Mesodermal cell (in vitro differentiated cells): ENCODE data around the gene GPX7.
"Not testable (repeated sequence)": the region's sequence is repeated elsewhere in the genome, so short reads cannot be mapped to it uniquely, and the experiment has no call there.

ENCODE experiments used
- H3K27ac ChIP-seq: 2 replicates; pipeline ENCODE4 v1.7.0; 2013; ENCODE audit warnings: mild to moderate bottlenecking, low read depth, low read length, moderate library complexity; ENCODE audit not compliant: severe bottlenecking
- H3K36me3 ChIP-seq: 2 replicates; pipeline ENCODE4 v1.7.1; 2013; ENCODE audit warnings: mild to moderate bottlenecking, low read length, moderate library complexity; ENCODE audit not compliant: control insufficient read depth, insufficient read depth
- H3K4me1 ChIP-seq: one replicate; pipeline ENCODE4 v1.7.1; 2013; ENCODE audit warnings: mild to moderate bottlenecking, low read length; ENCODE audit not compliant: insufficient read depth, control insufficient read depth, poor library complexity, severe bottlenecking
- H3K4me3 ChIP-seq: 2 replicates; pipeline ENCODE4 v1.7.0; 2013; ENCODE audit warnings: low read length, control low read depth, mild to moderate bottlenecking; ENCODE audit not compliant: insufficient read depth, poor library complexity, severe bottlenecking; ENCODE audit errors: extremely low read depth
- H3K9me3 ChIP-seq: 2 replicates; pipeline ENCODE4 v1.7.1; 2013; ENCODE audit warnings: mild to moderate bottlenecking, low read length, moderate library complexity; ENCODE audit not compliant: control insufficient read depth
- WGBS, 2 experiments: methylation state at CpG; one replicate each; pipeline ENCODE4 v1.1.5; 2013; ENCODE audit warnings: missing lambda C conversion rate in 2 of 2; ENCODE audit not compliant: insufficient coverage in 2 of 2; 5-methylcytosine and 5-hydroxymethylcytosine counted together

Gene GPX7

DNA sequence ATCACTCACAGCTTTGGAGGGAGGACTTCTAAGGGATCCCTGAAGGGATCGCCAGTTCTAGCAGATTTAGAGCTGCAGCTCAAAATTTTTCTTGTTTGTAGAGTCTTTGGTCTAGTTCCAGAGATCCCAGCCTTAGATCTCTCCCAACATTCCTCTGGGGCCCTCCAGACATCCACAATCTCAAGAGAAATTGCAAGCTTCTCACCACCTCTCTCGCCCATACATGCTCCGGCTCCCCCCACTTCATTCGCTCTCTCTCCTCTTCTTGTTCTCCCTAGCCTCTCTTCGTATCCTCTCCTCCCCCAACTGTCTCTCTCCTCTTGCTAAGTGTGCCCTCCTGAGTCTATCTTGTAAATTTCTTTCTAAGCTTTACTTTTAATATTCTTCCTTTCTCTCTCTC, 34.2 kb upstream of the GPX7 start:
- no peak overlapping the region for H3K4me3 ChIP-seq
- no peaks in the 10 kb centered on the region for H3K4me1 ChIP-seq
- H3K27ac ChIP-seq: no peak overlapping the region
- 52 to 65% methylated on average over 4 of the region's 5 CpGs for WGBS, 2 experiments
- no peaks in the 10 kb centered on the region for H3K36me3 ChIP-seq
- H3K9me3 ChIP-seq: no peaks in the 10 kb centered on the region

DNA sequence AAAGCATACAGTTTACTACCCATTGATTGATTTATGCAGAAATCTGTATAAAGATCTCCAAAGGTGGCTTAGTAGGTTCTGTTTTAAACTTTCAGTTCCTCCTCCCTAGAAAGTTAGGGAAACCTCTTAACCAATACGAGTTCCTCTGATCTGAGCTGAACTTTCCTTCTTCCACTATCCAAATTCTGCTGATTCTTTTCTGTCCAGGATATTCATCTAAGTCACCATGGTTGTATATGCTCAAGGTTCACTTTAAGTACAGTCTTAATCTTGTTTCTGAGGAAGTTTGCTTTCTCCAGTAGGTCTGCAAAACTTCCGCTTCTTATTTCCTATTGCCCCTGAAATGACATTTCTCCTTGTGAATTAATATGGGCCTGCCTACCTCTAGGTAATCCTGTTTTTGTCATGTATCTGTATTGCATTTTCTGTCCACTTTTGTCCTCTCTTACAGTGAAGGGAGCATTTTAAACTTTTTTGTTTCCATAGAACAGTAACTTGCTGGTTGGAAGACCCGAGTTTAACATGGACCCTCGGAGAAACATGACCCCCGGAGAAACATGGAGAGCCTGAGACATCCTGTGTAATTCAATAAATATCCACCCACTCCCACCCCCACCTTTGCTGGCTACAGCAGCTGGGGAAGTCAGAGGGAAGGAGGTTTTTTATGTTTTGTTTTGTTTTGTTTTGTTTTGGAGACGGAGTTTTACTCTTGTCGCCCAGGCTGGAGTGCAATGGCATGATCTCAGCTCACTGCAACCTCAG, 32.5 kb upstream of the GPX7 start:
- Histone ChIP-seq H3K9me3 (no peaks in the 10 kb centered on the region), H3K27ac (no peak overlapping the region), H3K4me3 (no peak overlapping the region), H3K36me3 (no peaks in the 10 kb centered on the region), H3K4me1 (peaks cover 7% of the 10 kb centered on the region)
- WGBS, 2 experiments: 79 to 95% methylated on average over 2 to 4 of the region's 7 CpGs

DNA sequence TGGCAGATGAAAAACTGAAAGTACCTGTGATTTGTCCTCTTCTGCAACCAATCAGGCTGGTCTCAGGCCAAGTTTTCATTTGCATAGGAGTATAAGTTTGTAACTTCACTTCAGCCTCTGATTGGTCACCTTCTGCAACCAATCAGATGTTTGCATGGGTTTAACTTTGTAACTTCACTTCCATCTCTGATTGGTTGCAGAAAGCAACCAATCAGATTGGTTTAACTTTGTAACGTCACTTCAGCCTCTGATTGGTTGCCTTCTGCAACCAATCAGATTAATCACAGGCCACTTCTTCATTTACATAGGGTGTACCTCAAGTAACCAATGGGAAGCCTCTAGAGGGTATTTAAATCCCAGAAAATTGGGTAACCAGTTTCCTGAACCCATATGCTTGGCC, 30.4 kb upstream of the GPX7 start:
- Histone ChIP-seq H3K4me3 (no peak overlapping the region), H3K27ac (no peak overlapping the region), H3K36me3 (no peaks in the 10 kb centered on the region), H3K4me1 (peaks cover 13% of the 10 kb centered on the region), H3K9me3 (no peaks in the 10 kb centered on the region)
- WGBS, 2 experiments: 83% methylated on average over 1 of the region's 1 CpG; no CpG with 5 or more reads in 1 of the 2 experiments

DNA sequence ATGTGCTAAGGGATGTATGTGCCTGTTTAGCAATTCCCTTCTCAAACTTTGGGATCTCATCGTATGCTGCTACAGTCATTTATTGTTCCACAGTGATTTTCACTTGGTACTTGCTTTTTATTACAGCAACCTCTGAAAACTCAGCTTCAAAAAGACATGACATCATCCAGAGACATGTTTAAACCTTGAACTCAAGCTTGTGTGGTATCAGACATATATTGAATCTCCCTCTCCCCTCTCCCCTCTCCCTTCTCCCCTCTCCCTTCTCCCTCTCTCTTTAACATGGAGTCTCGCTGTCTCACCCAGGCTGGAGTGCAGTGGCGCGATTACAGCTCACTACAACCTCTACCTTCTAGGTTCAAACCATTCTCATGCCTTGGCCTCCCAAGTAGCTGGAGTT, 29.8 kb upstream of the GPX7 start:
- Histone ChIP-seq H3K4me1 (peaks cover 13% of the 10 kb centered on the region), H3K36me3 (no peaks in the 10 kb centered on the region), H3K4me3 (no peak overlapping the region), H3K9me3 (no peaks in the 10 kb centered on the region), H3K27ac (no peak overlapping the region)
- WGBS, 2 experiments: 81 to 89% methylated on average over 3 to 4 of the region's 4 CpGs

DNA sequence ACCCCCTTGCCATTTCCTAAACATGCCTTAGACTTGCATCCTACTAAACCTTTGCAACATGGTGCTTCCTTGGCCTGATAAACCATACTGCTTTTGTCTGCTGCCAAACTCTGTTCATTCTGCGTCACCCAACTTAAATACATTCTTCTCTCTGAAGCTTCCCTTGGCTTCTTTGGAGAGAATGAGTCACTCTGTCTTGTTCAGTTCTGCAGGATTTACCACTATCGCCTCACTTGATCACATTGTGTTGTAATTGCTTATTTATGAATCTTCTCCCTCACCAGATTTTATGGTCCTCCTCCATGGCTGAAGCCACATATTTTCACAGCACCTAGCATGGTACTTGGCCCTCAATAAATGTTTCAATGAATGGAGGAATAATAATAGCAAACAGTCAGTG, 27.6 kb upstream of the GPX7 start:
- Histone ChIP-seq H3K36me3 (no peaks in the 10 kb centered on the region), H3K4me1 (peaks cover 13% of the 10 kb centered on the region), H3K4me3 (no peak overlapping the region), H3K9me3 (no peaks in the 10 kb centered on the region), H3K27ac (no peak overlapping the region)
- WGBS, 2 experiments: 83% methylated on average over 1 of the region's 2 CpGs; no CpG with 5 or more reads in 1 of the 2 experiments

DNA sequence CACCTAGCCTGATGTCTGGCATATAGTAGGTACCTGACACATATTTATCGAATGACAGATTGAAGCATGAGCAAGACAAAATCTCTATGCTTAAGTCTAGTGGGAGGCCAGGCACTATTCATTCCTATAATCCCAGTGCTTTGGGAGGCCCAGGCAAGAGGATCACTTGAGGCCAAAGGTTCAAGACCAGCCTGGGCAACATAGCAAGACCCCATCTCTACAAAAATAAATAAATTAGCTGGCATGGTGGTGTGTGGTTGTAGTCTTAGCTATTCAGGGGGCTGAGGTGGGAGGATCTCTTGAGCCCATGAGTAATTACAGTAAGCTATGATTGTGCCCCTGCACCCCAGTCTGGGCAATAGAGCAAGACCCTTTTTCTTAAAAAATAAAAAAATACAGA, 26.1 kb upstream of the GPX7 start:
- Histone ChIP-seq H3K4me1 (peaks cover 13% of the 10 kb centered on the region), H3K36me3 (no peaks in the 10 kb centered on the region), H3K4me3 (no peak overlapping the region), H3K9me3 (no peaks in the 10 kb centered on the region), H3K27ac (no peak overlapping the region)
- WGBS, 2 experiments: 86 to 100% methylated on average over 1 of the region's 1 CpG

DNA sequence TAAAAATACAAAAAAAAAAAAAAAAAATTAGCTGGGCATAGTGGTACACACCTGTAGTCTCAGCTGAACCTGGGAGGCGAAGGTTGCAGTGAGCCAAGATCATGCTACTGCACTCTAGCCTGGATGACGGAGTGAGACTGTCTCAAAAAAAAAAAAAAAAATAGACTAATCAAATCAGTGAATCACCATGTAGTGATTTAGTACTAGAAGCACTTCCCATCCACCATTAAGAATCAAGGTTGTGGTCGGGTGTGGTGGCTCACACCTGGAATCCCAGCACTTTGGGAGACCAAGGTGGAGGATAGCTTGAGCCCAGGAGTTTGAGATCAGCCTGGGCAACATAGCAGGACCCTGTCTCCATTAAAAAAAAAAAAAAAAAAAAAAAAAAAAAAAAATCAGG, 24.1 kb upstream of the GPX7 start:
- WGBS, 2 experiments: 80 to 100% methylated on average over 1 of the region's 3 CpGs
- H3K9me3 ChIP-seq, H3K4me3 ChIP-seq, H3K36me3 ChIP-seq, H3K27ac ChIP-seq: not testable (repeated sequence)
- H3K4me1 ChIP-seq: peaks cover 13% of the 10 kb centered on the region

DNA sequence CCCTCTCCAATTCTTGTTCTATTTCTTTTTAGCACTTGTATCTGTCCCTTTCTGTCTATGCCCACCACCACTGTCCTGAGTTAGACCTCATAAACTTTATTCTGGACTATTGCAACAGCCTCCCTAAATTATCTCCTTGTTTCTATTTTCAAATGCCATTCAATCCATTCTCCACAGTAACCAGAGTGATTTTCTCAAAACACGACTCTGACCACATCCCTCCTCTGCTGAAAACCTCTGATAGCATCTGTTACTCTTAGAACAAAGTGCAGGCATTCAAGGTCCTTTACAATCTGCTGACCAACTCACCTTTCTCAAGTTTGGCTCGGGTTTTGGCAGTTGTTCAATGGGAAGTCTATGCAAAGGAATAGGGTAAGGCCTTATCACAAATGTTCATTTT, 22.8 kb upstream of the GPX7 start:
- H3K4me1 ChIP-seq: peaks cover 8% of the 10 kb centered on the region
- 60 to 100% methylated on average over 1 of the region's 2 CpGs for WGBS, 2 experiments

DNA sequence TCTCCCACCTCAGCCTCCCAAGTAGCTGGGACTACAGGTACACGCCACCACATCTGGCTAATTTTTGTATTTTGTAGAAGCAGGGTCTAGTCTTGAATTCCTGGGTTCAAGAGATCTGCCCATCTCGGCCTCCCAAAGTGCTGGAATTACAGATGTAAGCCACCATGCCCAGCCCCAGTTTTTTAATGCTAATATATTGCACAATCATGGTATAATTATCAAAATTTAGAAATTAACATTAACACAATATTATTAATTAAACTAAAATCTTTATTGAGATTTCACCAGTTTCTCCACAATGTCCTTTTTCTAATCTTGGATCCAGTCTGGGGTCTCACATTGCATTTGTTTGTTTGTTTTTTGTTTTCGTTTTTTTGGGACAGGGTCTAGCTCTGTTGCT, 21.9 kb upstream of the GPX7 start:
- Histone ChIP-seq H3K36me3 (no peaks in the 10 kb centered on the region), H3K9me3 (no peaks in the 10 kb centered on the region), H3K4me3 (no peak overlapping the region), H3K4me1 (no peaks in the 10 kb centered on the region), H3K27ac (no peak overlapping the region)
- WGBS, 2 experiments: 80 to 83% methylated on average over 1 to 2 of the region's 3 CpGs

More for the DNA sequence above, 22.8 kb upstream of the GPX7 start:
- no peaks in the 10 kb centered on the region for H3K9me3 ChIP-seq
- no peak overlapping the region for H3K4me3 ChIP-seq
- no peaks in the 10 kb centered on the region for H3K36me3 ChIP-seq
- H3K27ac ChIP-seq: no peak overlapping the region

DNA sequence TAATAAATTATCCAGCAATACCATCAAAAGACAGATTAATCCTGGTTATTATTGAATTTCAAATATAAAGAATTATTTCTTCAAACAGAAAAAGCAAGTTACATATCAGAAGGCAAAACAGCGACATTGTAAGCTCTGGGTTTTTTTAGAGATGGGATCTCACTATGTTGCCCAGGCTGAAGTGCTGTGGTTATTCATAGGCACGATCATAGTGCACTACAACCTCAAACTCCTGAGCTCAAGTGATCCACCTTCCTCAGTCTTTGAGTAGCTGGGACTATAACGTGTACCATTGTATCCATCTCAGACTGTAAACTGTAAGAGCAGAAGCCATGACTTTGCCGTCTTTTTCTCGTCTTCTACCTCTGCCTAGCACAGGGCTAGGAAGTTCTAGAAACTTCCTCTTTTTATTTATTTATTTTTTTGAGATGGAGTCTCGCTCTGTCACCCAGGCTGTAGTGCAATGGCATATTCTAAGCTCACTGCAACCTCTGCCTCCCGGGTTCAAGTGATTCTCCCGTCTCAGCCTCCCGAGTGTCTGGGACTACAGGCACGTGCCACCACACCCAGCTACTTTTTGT, 20.0 kb upstream of the GPX7 start:
- Histone ChIP-seq H3K4me3 (no peak overlapping the region), H3K36me3 (no peaks in the 10 kb centered on the region), H3K9me3 (no peaks in the 10 kb centered on the region), H3K4me1 (no peaks in the 10 kb centered on the region), H3K27ac (no peak overlapping the region)
- 96 to 100% methylated on average over 3 to 5 of the region's 10 CpGs for WGBS, 2 experiments

DNA sequence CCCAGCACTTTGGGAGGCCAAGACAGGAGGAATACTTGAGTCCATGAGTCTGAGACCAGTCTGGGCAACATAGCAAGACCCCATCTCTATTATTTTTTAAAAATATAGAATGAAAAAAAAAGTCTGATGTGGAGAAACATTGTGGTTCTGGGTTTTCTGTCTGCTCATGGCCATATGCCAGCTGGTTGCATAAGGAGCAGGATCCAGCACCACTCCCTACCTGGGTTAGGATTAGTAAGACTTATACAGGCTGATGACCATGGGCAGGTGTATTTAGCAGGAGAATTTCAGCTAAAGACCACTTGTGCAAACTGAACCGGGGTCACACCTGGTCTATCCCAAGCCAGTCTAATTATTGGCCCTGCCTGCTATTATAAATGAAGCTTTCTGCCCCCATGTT, 16.7 kb upstream of the GPX7 start:
- H3K36me3 ChIP-seq: no peaks in the 10 kb centered on the region
- WGBS, 2 experiments: 82 to 100% methylated on average over 1 of the region's 1 CpG
- no peak overlapping the region for H3K27ac ChIP-seq
- H3K4me1 ChIP-seq: no peaks in the 10 kb centered on the region
- H3K4me3 ChIP-seq: no peak overlapping the region
- no peaks in the 10 kb centered on the region for H3K9me3 ChIP-seq
